H1 (cell line): Measurements from ENCODE around the gene MRPL4. TPM values are rescaled to one million over a fixed set of nuclear protein-coding genes. Genes with fewer than 3 reads are reported as not detected.

Experiments used
- CTCF ChIA-PET: fragments of 300-600 bp; sonication (Branson Sonifier 250); formaldehyde crosslinking; loops from one replicate; lab custom pipeline; 2021; ENCODE audit not compliant: partially characterized antibody; lab: Charles Lee
- POLR2A ChIA-PET: fragments of 300-600 bp; sonication (Branson Sonifier 250); formaldehyde crosslinking; loops from one replicate; lab custom pipeline; 2021; ENCODE audit warnings: inconsistent platforms; ENCODE audit not compliant: partially characterized antibody; lab: Charles Lee
- DNase-seq, 2 experiments: peaks; one replicate each; pipeline versions ENCODE4 v3.0.0 to v3.0.0-alpha.2; 2010 to 2022; ENCODE audit warnings: low spot score in 2 of 2, low read depth in 1 of 2, mixed read lengths in 1 of 2
- FAIRE-seq: peaks from 2 replicates; lab custom pipeline; 2011; peaks lifted over from hg19 to GRCh38; lab: Jason Lieb, UNC
- H2AFZ ChIP-seq: 2 replicates; pipeline ENCODE4 v1.8.1; 2012; ENCODE audit warnings: low read length, inconsistent platforms
- H2AK5ac ChIP-seq: 2 replicates; pipeline ENCODE4 v1.6.1; 2013; ENCODE audit warnings: low read depth, low read length
- H2BK120ac ChIP-seq: replicated peaks from 2 replicates; pipeline ENCODE3; 2013; ENCODE audit warnings: low read depth, low read length, inconsistent platforms
- H2BK12ac ChIP-seq: 2 replicates; pipeline ENCODE4 v1.6.1; 2013; ENCODE audit warnings: low read depth, low read length
- H2BK15ac ChIP-seq: 2 replicates; pipeline ENCODE4 v1.6.1; 2013; ENCODE audit warnings: low read length
- H2BK20ac ChIP-seq: 2 replicates; pipeline ENCODE4 v1.6.1; 2013; ENCODE audit warnings: low read length
- H2BK5ac ChIP-seq: 2 replicates; pipeline ENCODE4 v1.6.1; 2013; ENCODE audit warnings: low read depth, low read length
- H3K14ac ChIP-seq: 2 replicates; pipeline ENCODE4 v1.6.1; 2013; ENCODE audit warnings: inconsistent platforms; ENCODE audit not compliant: insufficient read length
- H3K18ac ChIP-seq: 2 replicates; pipeline ENCODE4 v1.6.1; 2013; ENCODE audit warnings: low read length; ENCODE audit errors: extremely low read depth
- H3K23ac ChIP-seq: 2 replicates; pipeline ENCODE4 v1.6.1; 2013; ENCODE audit warnings: inconsistent platforms; ENCODE audit not compliant: insufficient read length
- H3K23me2 ChIP-seq: 2 replicates; pipeline ENCODE4 v1.6.1; 2013; ENCODE audit warnings: low read depth, low read length
- H3K27ac ChIP-seq: 2 replicates; pipeline ENCODE4 v1.6.1; 2011; ENCODE audit warnings: low read depth, low read length, inconsistent platforms
- H3K27me3 ChIP-seq, 4 experiments: replicated peaks in 1 of 4; 1 replicate in 1 of 4; 2 replicates in 3 of 4; pipeline versions ENCODE4 v1.6.1 to v1.8.1; 2011 to 2013; ENCODE audit warnings: low read length in 3 of 4, mild to moderate bottlenecking in 3 of 4, inconsistent platforms in 2 of 4, mixed read lengths in 2 of 4, moderate library complexity in 1 of 4; ENCODE audit not compliant: control insufficient read depth in 3 of 4, insufficient read depth in 3 of 4; ENCODE audit errors: extremely low read depth in 1 of 4
- H3K36me3 ChIP-seq, 4 experiments: 2 replicates each; pipeline versions ENCODE4 v1.6.1 to v1.8.1; 2011 to 2013; ENCODE audit warnings: mild to moderate bottlenecking in 4 of 4, low read length in 3 of 4, moderate library complexity in 2 of 4, control low read depth in 1 of 4, inconsistent platforms in 1 of 4; ENCODE audit not compliant: insufficient read depth in 4 of 4, control insufficient read depth in 2 of 4
- H3K4ac ChIP-seq: replicated peaks from 2 replicates; pipeline ENCODE3; 2013; ENCODE audit warnings: low read length, low read depth, mixed read lengths, inconsistent platforms; ENCODE audit not compliant: insufficient read length
- H3K4me1 ChIP-seq, 4 experiments: replicated peaks in 1 of 4; 1 replicate in 1 of 4; 2 replicates in 3 of 4; pipeline versions ENCODE4 v1.6.1 to v1.8.1; 2011 to 2013; ENCODE audit warnings: low read length in 3 of 4, inconsistent platforms in 2 of 4, mixed read lengths in 1 of 4; ENCODE audit not compliant: insufficient read depth in 4 of 4, control insufficient read depth in 3 of 4
- H3K4me2 ChIP-seq, 2 experiments: 2 replicates each; pipeline versions ENCODE4 v1.6.1 to v1.8.1; 2011 to 2013; ENCODE audit warnings: low read depth in 2 of 2, low read length in 2 of 2, control low read depth in 1 of 2, inconsistent platforms in 1 of 2, mild to moderate bottlenecking in 1 of 2; ENCODE audit not compliant: insufficient read depth in 1 of 2
- H3K4me3 ChIP-seq, 4 experiments: fragments of 200-600, 300-600 bp in 1 of 4; sonication (generic), shearing (Covaris generic), sonication (Bioruptor Twin) in 1 of 4; 2 replicates each; pipeline versions ENCODE4 v1.5.1 to v1.8.1; 2011 to 2016; ENCODE audit warnings: low read length in 4 of 4, low read depth in 3 of 4, control low read depth in 2 of 4, inconsistent platforms in 2 of 4, mild to moderate bottlenecking in 2 of 4, mixed read lengths in 1 of 4, moderate library complexity in 1 of 4; ENCODE audit not compliant: insufficient read depth in 2 of 4; ENCODE audit errors: extremely low read depth in 1 of 4
- H3K56ac ChIP-seq: replicated peaks from 2 replicates; pipeline ENCODE3; 2013; ENCODE audit warnings: low read depth, mild to moderate bottlenecking, mixed read lengths, low read length, inconsistent platforms; ENCODE audit not compliant: insufficient read length
- H3K79me1 ChIP-seq: 2 replicates; pipeline ENCODE4 v1.6.1; 2013; ENCODE audit warnings: low read depth, low read length, control low read depth
- H3K79me2 ChIP-seq, 2 experiments: 2 replicates each; pipeline versions ENCODE4 v1.6.1 to v1.8.1; 2012 to 2013; ENCODE audit warnings: low read length in 2 of 2, mild to moderate bottlenecking in 2 of 2, inconsistent platforms in 1 of 2; ENCODE audit not compliant: insufficient read depth in 2 of 2, control insufficient read depth in 1 of 2
- H3K9ac ChIP-seq, 4 experiments: replicated peaks in 1 of 4; 1 replicate in 1 of 4; 2 replicates in 3 of 4; pipeline versions ENCODE4 v1.6.1 to v1.8.1; 2011 to 2013; ENCODE audit warnings: low read depth in 3 of 4, low read length in 3 of 4, control low read depth in 2 of 4, mild to moderate bottlenecking in 2 of 4, moderate library complexity in 2 of 4, inconsistent platforms in 1 of 4; ENCODE audit errors: extremely low read depth in 1 of 4
- H3K9me3 ChIP-seq, 2 experiments: 2 replicates each; pipeline versions ENCODE4 v1.6.1 to v1.8.1; 2012 to 2013; ENCODE audit warnings: mild to moderate bottlenecking in 2 of 2, moderate library complexity in 2 of 2, control low read depth in 1 of 2, inconsistent platforms in 1 of 2, low read depth in 1 of 2, low read length in 1 of 2, mixed read lengths in 1 of 2; ENCODE audit not compliant: insufficient read depth in 2 of 2
- H4K20me1 ChIP-seq, 2 experiments: replicated peaks in 1 of 2; 2 replicates each; pipeline versions ENCODE3 to v1.8.1; 2011 to 2013; ENCODE audit warnings: inconsistent platforms in 2 of 2, low read length in 2 of 2, mild to moderate bottlenecking in 1 of 2; ENCODE audit not compliant: insufficient read depth in 2 of 2, control insufficient read depth in 1 of 2
- H4K5ac ChIP-seq: 2 replicates; pipeline ENCODE4 v1.6.1; 2013; ENCODE audit warnings: low read length, low read depth, mixed read lengths, inconsistent platforms; ENCODE audit not compliant: insufficient read length
- H4K8ac ChIP-seq: 2 replicates; pipeline ENCODE4 v1.8.0; 2013; ENCODE audit warnings: mild to moderate bottlenecking, moderate library complexity, low read length, inconsistent platforms; ENCODE audit not compliant: insufficient read depth; ENCODE audit errors: extremely low read depth
- H4K91ac ChIP-seq: replicated peaks from 2 replicates; pipeline ENCODE3; 2013; ENCODE audit warnings: low read length, mixed read lengths, inconsistent platforms; ENCODE audit not compliant: insufficient read length
- CHD1 ChIP-seq: IDR thresholded peaks from 2 replicates; pipeline ENCODE4 v1.6.1; 2012; ENCODE audit warnings: low read depth, low read length, improper control_type of control experiment
- EP300 ChIP-seq, 2 experiments: IDR thresholded peaks; 1 replicate in 1 of 2; 2 replicates in 1 of 2; pipeline ENCODE4 v1.6.1; 2011 to 2012; ENCODE audit warnings: low read depth in 2 of 2, low read length in 2 of 2, mild to moderate bottlenecking in 2 of 2, borderline replicate concordance in 1 of 2, inconsistent platforms in 1 of 2, moderate library complexity in 1 of 2
- JUN ChIP-seq: IDR thresholded peaks from 2 replicates; pipeline ENCODE4 v1.6.1; 2011; ENCODE audit warnings: low read depth, mild to moderate bottlenecking, improper control_type of control experiment, low read length
- JUND ChIP-seq: IDR thresholded peaks from 2 replicates; pipeline ENCODE4 v1.6.1; 2011; ENCODE audit warnings: mild to moderate bottlenecking, improper control_type of control experiment, low read length
- KDM5A ChIP-seq: fragments of 200-600 bp; IDR thresholded peaks from 2 replicates; pipeline ENCODE4 v1.7.1; 2012; ENCODE audit warnings: mild to moderate bottlenecking, low read length, inconsistent platforms, mixed read lengths
- MAFK ChIP-seq: IDR thresholded peaks from 2 replicates; pipeline ENCODE4 v1.6.1; 2012; ENCODE audit warnings: low read depth, mild to moderate bottlenecking, improper control_type of control experiment, low read length
- POLR2AphosphoS5 ChIP-seq: IDR thresholded peaks from 2 replicates; pipeline ENCODE4 v1.6.1; 2011; ENCODE audit warnings: low read depth, low read length
- POU5F1 ChIP-seq: IDR thresholded peaks from 2 replicates; pipeline ENCODE4 v1.6.1; 2011; ENCODE audit warnings: low read depth, mild to moderate bottlenecking, low read length, moderate library complexity
- RFX5 ChIP-seq: IDR thresholded peaks from 2 replicates; pipeline ENCODE4 v1.6.1; 2011; ENCODE audit warnings: low read depth, low read length, improper control_type of control experiment, borderline replicate concordance
- RXRA ChIP-seq: IDR thresholded peaks from 2 replicates; pipeline ENCODE4 v1.6.1; 2011; ENCODE audit warnings: low read depth, mild to moderate bottlenecking, low read length, moderate library complexity; ENCODE audit not compliant: insufficient read depth
- SAP30 ChIP-seq: fragments of 300-600 bp; sonication (generic); IDR thresholded peaks from 2 replicates; pipeline ENCODE4 v1.7.1; 2012; ENCODE audit warnings: low read length, moderate library complexity, mild to moderate bottlenecking, inconsistent platforms; ENCODE audit not compliant: insufficient read depth, insufficient replicate concordance
- TAF7 ChIP-seq: optimal IDR thresholded peaks from 2 replicates; pipeline ENCODE3; 2011; ENCODE audit warnings: low read depth, mild to moderate bottlenecking, inconsistent platforms, low read length, moderate library complexity, borderline replicate concordance
- WGBS, 2 experiments: shearing (Covaris generic) in 1 of 2; methylation state at CpG; one replicate each; pipeline versions ENCODE4 v1.1.6 to v1.1.7; 2013 to 2015; ENCODE audit warnings: low lambda C conversion rate in 2 of 2, mixed read lengths in 2 of 2, inconsistent platforms in 1 of 2, low coverage in 1 of 2, missing lambda C conversion rate in 1 of 2; ENCODE audit not compliant: insufficient replicate concordance in 2 of 2, insufficient coverage in 1 of 2, insufficient read length in 1 of 2; ENCODE audit errors: extremely low coverage in 1 of 2, missing lambda C conversion rate in 1 of 2; 5-methylcytosine and 5-hydroxymethylcytosine counted together
- polyA plus RNA-seq, 7 experiments: library from polyadenylated mRNA; depleted of rRNA in 3 of 7; stranded (reverse) in 5 of 7; unstranded in 2 of 7; fragments of >200 nt in 5 of 7; fragments of 200-250 nt in 2 of 7; gene quantifications; 1 replicate in 5 of 7; 2 replicates in 1 of 7; 4 replicates in 1 of 7; pipeline versions ENCODE4 v1.2.1 to v1.2.3, GENCODE V29; 2011 to 2013; ENCODE audit warnings: missing spikeins in 2 of 7, mixed read lengths in 2 of 7
- total RNA-seq: library from RNA; stranded (reverse); fragmentation: NEBNext Ultra II Directional; extraction: Animal tissue kit (Norgen Biotek cat#: 25700); gene quantifications from 2 replicates; pipeline ENCODE4 v1.2.1, GENCODE V29; 2021
- TF ChIP-seq, protein P1 (sequence below): IDR thresholded peaks from 2 replicates; pipeline ENCODE4 v1.6.1; 2012; ENCODE audit warnings: inconsistent platforms

Gene MRPL4
- total and polyA plus RNA-seq, 2 of the 8 experiments (the other 6 are each of a cell fraction or from before 2014, with no cell fraction given) = 82.3 to 187 TPM

DNA sequence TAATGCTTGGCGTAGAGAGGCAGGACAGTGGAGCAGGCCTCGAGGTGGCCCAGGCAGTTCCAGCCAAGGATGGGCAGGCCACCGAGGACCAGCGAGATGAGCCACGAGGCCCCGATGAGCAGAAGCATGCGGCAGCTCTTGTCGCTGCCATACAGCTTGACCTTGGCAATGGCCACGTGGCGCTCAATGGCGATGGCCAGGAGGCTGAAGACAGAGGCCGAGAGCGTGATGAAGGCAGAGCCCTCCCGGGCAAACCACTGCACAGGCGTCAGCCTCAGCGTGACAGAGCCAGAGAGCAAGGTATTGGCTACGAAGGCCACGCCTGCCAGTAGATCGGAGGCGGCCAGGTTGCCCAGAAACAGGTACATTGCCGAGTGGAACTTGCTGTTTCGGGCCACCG is 27.7 kb upstream of the MRPL4 start:
- CTCF ChIA-PET = interaction anchor here (1.2 to 6.4 kb wide), 3 partner anchors 7 to 23 kb away, joined by 3 to 57 read pairs (median 51); no protein-coding TSS in a partner anchor
- Histone ChIP-seq H3K36me3 (peaks cover 0 to 3% (median under 1%) of the 10 kb centered on the region in 4 experiments; a peak in 3 of 8 replicates), H3K4me2 (no peak overlapping the region), H3K4me1 (peaks cover 0 to 4% (median 2%) of the 10 kb centered on the region in 4 experiments; a peak in 4 of 7 replicates), H3K27ac (no peak overlapping the region), H3K18ac (no peak overlapping the region), H3K79me2 (peaks cover 0 to 16% of the 10 kb centered on the region in 2 experiments; a peak in 2 of 4 replicates), H3K56ac (no peak overlapping the region), H4K20me1 (peaks cover 9 to 12% of the 10 kb centered on the region in 2 experiments), H3K79me1 (peaks cover 11% of the 10 kb centered on the region), H2AK5ac (no peak overlapping the region), H4K91ac (no peak overlapping the region), H4K5ac (no peak overlapping the region), H3K9ac (no peak overlapping the region), H2BK15ac (no peak overlapping the region), H2BK120ac (no peak overlapping the region), H2AFZ (no peak overlapping the region), H2BK5ac (no peak overlapping the region), H2BK20ac (no peak overlapping the region), H3K9me3 (0 out of 4 replicates have a peak, but pooled peaks cover 0 to 5% of the 10 kb centered on the region in 2 experiments), H3K23ac (no peak overlapping the region), H3K4me3 (no peak overlapping the region), H2BK12ac (no peak overlapping the region), H3K27me3 (no peaks in the 10 kb centered on the region), H3K14ac (no peak overlapping the region), H3K23me2 (no peaks in the 10 kb centered on the region), H3K4ac (no peak overlapping the region), H4K8ac (no peak overlapping the region)
- WGBS, 2 experiments = 97% methylated on average over 23 of the region's 23 CpGs; no CpG with 5 or more reads in 1 of the 2 experiments
- FAIRE-seq (no peak), DNase-seq (no peak)
- POLR2A ChIA-PET = interaction anchor here (1.1 to 2.3 kb wide), 4 partner anchors 11 to 29 kb away, joined by 3 to 6 read pairs (median 4); partner anchors contain the start of gene DNMT1
- TF ChIP-seq CHD1 (no peak), POU5F1 (no peak), TAF7 (no peak), EP300 (IDR thresholded peaks at IDR 0.05; ENCODE audit: borderline replicate concordance in 1 of 2, low read depth in 2 of 2, low read length in 2 of 2) (no peak), KDM5A (no peak), MAFK (no peak), RFX5 (no peak), SAP30 (no peak), RXRA (no peak), JUND (no peak), POLR2AphosphoS5 (no peak), JUN (no peak)
- TF ChIP-seq, protein P1, sequence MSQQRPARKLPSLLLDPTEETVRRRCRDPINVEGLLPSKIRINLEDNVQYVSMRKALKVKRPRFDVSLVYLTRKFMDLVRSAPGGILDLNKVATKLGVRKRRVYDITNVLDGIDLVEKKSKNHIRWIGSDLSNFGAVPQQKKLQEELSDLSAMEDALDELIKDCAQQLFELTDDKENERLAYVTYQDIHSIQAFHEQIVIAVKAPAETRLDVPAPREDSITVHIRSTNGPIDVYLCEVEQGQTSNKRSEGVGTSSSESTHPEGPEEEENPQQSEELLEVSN = no peak
